Coronary artery (tissue), 2 donors: ENCODE data around the gene ZNF787.

ENCODE experiments used
- DNase-seq: peaks from one replicate; pipeline ENCODE4 v3.0.0-alpha.2; 2017; ENCODE audit warnings: low spot score
- H3K27ac ChIP-seq, 2 donors: fragments of 200-600 bp; sonication (generic); one replicate each; pipeline ENCODE4 v1.5.1; 2016 to 2019
- H3K4me3 ChIP-seq: fragments of 200-600 bp; sonication (generic); 2 replicates; pipeline ENCODE4 v1.5.1; 2016; ENCODE audit warnings: mild to moderate bottlenecking, moderate library complexity
- CTCF ChIP-seq: fragments of 200-600 bp; sonication (generic); IDR thresholded peaks from one replicate; pipeline ENCODE4 v1.5.1; 2019; ENCODE audit warnings: antibody characterized with exemption

Gene ZNF787

GRCh38 chr19:56159622-56160271, 38.7 kb upstream of the ZNF787 start:
- no peak overlapping the region for H3K27ac ChIP-seq
- no peak for DNase-seq
- no peak overlapping the region for H3K4me3 ChIP-seq
- no peak for TF ChIP-seq CTCF

- no peak overlapping the region for H3K4me3 ChIP-seq
- DNase-seq: no peak
- H3K27ac ChIP-seq: no peak overlapping the region
- TF ChIP-seq CTCF: no peak
These were observed 38.0 kb upstream of the ZNF787 start for GRCh38 chr19:56159009-56159559.

- Histone ChIP-seq H3K27ac (no peak overlapping the region), H3K4me3 (no peak overlapping the region)
- TF ChIP-seq CTCF: no peak
- DNase-seq: no peak
These were observed 37.2 kb upstream of the ZNF787 start for GRCh38 chr19:56158170-56158757.

- no peak for DNase-seq
- Histone ChIP-seq H3K4me3 (no peak overlapping the region), H3K27ac (no peak overlapping the region)
- no peak for TF ChIP-seq CTCF
These were observed 35.7 kb upstream of the ZNF787 start for GRCh38 chr19:56156768-56157167.

- Histone ChIP-seq H3K27ac (no peak overlapping the region), H3K4me3 (no peak overlapping the region)
- no peak for TF ChIP-seq CTCF
- DNase-seq: no peak
These were observed 34.1 kb upstream of the ZNF787 start for GRCh38 chr19:56155124-56155687.

GRCh38 chr19:56153507-56153906, 32.4 kb upstream of the ZNF787 start:
- TF ChIP-seq CTCF: no peak
- no peak overlapping the region for H3K27ac ChIP-seq
- no peak for DNase-seq
- H3K4me3 ChIP-seq: no peak overlapping the region

- no peak for DNase-seq
- no peak overlapping the region for H3K4me3 ChIP-seq
- H3K27ac ChIP-seq: no peak overlapping the region
- TF ChIP-seq CTCF: no peak
These were observed 31.5 kb upstream of the ZNF787 start for GRCh38 chr19:56152644-56153043.
